ENCODE data around the gene KCNH2.
"Not testable (repeated sequence)": the region's sequence is repeated elsewhere in the genome, so short reads cannot be mapped to it uniquely, and the experiment has no call there.

Gene KCNH2, protein sequence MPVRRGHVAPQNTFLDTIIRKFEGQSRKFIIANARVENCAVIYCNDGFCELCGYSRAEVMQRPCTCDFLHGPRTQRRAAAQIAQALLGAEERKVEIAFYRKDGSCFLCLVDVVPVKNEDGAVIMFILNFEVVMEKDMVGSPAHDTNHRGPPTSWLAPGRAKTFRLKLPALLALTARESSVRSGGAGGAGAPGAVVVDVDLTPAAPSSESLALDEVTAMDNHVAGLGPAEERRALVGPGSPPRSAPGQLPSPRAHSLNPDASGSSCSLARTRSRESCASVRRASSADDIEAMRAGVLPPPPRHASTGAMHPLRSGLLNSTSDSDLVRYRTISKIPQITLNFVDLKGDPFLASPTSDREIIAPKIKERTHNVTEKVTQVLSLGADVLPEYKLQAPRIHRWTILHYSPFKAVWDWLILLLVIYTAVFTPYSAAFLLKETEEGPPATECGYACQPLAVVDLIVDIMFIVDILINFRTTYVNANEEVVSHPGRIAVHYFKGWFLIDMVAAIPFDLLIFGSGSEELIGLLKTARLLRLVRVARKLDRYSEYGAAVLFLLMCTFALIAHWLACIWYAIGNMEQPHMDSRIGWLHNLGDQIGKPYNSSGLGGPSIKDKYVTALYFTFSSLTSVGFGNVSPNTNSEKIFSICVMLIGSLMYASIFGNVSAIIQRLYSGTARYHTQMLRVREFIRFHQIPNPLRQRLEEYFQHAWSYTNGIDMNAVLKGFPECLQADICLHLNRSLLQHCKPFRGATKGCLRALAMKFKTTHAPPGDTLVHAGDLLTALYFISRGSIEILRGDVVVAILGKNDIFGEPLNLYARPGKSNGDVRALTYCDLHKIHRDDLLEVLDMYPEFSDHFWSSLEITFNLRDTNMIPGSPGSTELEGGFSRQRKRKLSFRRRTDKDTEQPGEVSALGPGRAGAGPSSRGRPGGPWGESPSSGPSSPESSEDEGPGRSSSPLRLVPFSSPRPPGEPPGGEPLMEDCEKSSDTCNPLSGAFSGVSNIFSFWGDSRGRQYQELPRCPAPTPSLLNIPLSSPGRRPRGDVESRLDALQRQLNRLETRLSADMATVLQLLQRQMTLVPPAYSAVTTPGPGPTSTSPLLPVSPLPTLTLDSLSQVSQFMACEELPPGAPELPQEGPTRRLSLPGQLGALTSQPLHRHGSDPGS

DNA sequence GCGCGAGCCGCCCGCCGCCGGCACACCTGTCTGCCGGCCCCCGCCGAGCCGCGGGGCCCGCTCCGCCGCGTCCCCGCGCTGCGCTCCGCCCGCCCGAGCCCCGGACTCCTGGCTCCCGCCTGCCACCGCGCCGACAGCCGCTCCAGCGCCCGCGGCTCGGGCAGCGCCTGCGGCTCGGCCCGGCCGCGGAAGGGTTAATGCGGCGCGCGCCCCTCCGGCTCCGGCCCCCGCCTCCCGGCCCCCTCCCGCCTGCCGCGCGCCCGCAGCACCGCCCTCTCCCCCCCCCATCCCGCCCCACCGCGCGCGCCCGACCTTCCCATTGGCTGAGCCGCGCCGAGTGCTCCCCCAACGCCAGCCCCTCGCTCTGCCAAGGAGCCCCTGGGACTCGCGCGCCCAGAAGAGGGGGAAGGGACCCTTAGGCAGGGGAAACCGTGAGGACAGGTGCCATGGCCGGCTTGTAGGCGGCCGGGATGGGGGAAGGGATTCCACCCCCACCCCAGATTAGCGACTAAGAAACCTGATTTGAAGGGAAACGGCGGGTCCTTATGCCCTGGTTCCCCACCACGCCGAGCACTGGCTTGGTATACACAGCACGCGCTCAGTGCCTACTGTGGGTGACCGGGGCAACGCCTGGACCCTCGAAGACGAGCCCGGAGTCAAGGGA is at the start of gene KCNH2:
Gene KCNH2, minus strand, starts transcription at position 196 of the 664 bp plus-strand sequence. CDS start 408 bp downstream, outside the sequence.
- DNase-seq (ENCODE audit: low read depth in 2 of 2), result no peak

DNA sequence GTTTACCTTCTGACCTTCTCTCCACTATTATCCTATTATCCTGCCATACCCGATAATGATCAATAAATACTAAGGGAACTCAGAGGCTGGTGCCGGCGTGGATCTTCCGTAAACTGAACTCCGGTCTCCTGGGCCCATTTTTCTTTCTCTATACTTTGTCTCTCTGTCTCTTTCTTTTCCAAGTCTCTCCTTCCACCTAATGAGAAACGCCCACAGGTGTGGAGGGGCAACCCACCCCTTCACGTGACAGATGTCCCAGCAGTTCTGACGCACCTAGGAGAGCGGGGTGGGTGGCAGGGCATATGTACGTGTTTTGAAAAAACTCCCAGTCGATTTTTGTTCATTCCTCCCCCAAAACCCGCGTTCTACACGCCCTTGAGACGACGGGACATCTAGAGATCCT is 49.6 kb upstream of the KCNH2 start:
- not testable (repeated sequence) for DNase-seq (ENCODE audit: low read depth in 2 of 2)

DNA sequence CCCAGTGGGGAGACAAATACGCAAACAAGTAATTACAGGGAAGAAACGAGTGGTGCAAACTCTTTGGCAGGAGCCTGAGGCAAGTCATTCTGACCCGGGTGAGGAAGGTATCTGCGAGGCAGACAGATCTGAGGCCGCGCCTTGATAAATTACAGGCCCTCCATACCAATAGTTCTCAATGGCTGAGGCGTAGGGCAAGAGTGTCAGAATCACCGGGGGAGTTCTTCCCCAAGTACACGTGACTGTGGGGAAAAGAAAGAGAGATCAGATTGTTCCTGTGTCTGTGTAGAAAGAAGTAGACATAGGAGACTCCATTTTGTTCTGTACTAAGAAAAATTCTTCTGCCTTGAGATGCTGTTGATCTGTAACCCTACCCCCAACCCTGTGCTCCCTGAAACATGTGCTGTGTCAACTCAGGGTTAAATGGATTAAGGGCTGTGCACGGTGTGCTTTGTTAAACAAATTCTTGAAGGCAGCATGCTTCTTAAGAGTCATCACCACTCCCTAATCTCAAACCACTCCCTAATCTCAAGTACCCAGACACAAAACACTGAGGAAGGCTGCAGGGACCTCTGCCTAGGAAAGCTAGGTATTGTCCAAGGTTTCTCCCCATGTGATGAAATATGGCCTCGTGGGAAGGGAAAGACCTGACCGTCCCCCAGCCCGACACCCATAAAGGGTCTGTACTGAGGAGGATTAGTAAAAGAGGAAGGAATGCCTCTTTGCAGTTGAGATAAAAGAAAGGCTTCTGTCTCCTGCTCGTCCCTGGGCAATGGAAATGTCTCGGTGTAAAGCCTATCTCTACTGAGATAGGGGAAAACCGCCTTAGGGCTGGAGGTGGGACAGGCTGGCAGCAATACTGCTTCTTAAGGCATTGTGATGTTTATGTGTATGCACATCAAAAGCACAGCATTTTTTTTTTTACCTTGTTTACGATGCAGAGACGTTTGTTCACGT is 48.9 kb upstream of the KCNH2 start:
- DNase-seq (ENCODE audit: low read depth in 2 of 2), result not testable (repeated sequence)

DNA sequence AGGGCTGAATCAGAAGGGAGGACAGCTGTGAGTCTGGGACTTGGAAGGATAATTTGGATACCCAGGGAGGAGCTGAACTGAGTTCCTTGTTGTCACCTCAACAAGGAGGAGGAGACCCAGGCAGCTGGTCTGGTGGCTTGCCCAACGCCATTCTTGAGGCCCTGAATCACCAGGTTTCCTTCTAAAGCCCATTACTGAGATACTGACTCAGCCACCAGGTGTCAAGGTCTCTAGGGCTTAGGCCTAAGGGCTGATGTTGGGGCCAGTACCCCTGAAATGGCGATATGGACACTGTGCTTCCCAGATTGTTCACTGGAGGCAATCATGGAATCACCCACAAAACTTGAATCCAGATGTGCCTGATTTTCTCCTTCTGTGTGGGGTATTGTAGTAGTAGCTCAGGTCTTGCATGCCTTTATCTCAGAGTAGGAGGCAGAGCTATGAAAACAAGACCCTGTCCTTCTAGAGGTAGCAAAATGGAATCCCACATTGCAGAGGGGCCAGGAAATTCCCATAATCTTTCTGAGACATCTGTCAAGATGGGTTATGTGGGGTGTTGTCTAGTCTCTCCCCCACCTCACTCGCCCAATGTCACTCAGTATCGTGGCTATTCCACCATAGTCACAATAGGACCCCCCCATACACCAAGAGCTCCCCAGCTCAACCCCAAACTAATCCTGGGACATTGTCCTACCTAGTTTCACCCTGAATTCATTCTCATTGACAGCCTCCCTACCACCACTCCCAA is 48.0 kb upstream of the KCNH2 start:
- no peak for DNase-seq (ENCODE audit: low read depth in 2 of 2)

DNA sequence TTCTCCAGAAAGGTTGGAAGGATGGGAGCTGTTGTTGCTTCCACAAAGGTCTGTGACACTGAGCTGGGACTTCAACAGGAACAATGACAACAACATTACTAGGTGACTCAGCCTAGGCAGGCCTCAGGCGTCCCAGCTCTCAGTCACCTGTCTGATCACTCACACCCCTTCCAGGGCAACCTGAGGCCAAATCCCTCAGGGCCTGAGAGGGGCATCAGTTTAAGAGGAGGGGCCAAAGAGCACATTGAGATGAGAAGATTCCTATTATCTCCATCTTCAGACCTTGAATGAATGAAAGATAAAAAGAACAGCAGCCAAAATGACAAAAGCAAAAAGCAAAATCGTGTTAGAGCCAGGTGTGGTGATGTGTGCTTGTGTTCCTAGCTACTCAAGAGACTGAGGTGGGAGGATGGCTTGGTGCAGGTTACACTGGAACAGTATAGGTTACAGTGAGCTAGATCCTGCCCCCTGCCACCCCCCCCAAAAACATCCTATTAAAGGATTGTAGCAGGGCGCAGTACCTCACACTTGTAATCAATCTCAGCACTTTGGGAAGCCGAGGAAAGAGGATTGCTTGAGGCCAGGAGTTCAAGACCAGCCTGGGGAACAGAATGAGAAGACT is 46.4 kb upstream of the KCNH2 start, which contains the start of gene ATG9B:
Gene ATG9B, minus strand, starts transcription at position 60 of the 622 bp plus-strand sequence. CDS start 71 bp downstream, outside the sequence.
- DNase-seq (ENCODE audit: low read depth in 2 of 2), result no peak

DNA sequence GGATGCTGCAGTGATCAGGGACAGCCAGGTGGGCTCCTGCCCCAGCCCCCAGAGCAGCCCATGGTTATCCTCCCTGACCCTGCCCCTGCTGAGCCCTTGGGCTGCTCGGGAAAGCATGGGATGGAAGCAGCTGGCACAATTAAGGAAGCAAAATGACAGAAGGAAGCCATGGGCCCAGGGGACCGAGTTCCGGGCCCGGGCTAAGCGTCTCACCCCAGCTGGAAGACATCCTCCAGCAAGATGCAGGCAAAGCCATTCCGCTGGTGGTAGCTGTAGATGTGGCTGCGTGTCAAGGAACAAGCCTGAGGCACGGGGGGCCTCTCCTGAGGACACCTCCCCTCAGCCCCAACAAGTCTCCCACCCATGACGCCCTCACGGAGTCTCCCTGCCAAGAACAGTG is 45.1 kb upstream of the KCNH2 start:
- DNase-seq (ENCODE audit: low read depth in 2 of 2), result no peak

DNA sequence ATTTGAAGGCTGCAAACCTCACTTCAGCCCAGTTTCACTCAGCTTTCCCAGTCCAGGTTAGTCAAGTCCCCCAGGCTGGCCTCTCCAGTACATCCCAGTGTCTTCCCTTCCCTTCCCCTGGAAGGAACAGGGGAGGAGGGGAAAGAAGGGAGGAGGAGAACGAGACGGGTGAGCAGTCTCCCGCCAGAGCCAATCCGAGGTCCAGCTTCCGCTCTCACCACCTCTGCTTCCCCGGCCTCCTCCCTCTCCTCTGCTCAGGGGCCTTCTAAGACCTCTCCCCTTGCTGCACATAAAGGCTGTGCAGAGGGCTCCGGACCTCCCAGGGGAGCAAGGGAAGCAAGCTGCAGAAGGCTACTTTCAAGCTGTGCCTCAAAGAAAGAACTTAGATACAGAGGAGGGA is 42.1 kb upstream of the KCNH2 start:
- no peak for DNase-seq (ENCODE audit: low read depth in 2 of 2)

DNA sequence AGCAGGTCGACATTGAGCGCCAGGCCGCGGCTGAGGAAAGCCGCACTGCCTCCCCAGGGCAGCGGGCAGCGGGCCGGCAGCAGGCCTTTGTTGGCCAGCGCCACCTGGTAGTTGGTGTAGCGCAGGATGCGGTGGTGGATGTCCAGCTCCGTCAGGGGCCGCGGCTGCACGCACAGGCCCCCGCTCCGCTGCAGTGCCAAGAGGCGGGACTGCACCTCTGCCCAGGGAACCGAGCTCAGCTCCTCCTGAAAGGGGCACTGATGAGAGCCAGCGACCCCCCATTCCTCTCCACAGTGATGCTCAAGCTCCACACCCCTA is 41.0 kb upstream of the KCNH2 start:
- DNase-seq (ENCODE audit: low read depth in 2 of 2), result no peak

DNA sequence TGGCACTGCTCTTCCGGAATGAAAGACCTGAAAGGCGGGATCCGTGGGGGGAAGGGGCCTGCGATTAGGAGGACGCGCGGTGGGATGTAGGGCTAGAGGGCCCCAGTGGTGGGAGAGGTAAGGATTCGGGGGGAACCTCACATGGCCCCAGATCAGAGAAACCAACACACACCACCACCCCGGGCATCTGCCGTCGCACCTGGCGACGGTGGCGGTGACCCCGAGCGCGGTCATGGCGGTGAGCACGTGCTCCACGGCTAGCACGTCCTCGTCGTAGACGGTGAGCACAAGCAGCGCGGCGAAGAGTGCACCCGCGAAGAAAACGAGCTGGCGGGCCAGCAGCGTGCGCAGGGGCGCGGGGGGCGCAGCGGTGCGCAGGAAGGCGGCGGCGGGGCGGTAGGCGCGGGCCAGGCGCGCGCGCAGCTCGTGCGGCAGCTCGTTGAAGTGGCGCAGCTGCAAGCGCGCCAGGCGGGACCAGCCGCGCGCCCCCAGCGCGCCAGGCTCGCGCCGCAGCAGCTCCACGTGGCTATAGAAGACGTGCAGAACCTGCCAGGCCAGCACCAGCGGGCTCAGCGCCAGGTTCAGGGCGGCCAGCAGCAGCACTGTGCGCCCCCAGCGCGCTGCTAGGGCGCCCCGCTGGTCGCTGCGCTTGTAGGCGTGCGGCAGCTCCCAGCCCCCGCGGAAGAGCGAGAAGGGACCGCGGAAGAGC is 40.5 kb upstream of the KCNH2 start:
- DNase-seq (ENCODE audit: low read depth in 2 of 2), result no peak

DNA sequence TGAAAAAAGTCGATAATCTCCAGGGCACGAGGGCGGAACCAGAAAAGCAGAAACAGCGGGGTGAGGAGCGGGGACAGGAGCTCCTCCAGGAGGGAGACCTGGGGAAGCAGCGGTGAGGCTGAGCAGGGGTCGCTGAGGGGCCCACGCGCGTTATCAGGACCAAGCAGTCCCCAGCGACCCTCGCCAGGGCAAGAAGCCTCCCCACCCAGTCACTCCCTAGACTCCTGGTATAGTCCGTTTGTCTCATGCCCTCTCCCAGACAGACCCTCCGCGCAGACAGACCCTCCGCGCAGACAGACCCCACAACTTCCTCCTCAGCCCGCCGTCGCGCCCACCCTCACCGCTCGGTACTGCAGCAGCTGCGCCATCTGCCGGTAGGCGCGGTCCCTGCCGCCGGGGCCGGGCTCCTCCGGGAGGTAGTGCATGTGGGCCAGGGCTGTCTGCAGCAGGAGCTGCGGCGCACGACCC is 39.9 kb upstream of the KCNH2 start:
- DNase-seq (ENCODE audit: low read depth in 2 of 2), result peak; percentile 75 to 86

DNA sequence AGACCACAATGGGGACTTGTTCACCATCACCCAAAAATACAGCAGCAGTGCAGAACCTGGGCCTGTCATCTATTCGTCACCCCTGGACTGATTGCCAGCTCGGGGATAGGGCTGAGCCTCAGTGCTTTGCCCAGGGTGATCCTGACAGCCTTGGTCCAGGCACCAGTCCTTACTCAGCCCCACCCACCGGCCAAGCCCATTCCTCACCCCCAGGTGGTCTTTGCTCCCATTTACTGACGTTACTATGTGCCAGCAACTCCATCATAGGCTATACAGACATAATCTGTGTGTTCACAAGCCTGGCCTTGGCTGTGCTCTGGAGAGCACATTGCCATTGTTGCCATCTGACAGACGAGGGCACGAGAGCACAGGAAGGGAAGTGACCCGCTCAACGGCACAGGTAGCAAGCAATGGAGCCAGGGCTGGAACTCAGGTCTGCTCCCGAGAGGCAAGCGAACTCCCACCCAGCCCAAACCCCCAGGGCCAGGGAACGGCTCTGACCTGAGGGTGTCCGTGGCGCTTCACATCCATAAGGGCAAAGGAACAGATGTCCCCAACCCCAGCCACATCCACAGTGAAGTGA is 39.3 kb upstream of the KCNH2 start:
- no peak for DNase-seq (ENCODE audit: low read depth in 2 of 2)

DNA sequence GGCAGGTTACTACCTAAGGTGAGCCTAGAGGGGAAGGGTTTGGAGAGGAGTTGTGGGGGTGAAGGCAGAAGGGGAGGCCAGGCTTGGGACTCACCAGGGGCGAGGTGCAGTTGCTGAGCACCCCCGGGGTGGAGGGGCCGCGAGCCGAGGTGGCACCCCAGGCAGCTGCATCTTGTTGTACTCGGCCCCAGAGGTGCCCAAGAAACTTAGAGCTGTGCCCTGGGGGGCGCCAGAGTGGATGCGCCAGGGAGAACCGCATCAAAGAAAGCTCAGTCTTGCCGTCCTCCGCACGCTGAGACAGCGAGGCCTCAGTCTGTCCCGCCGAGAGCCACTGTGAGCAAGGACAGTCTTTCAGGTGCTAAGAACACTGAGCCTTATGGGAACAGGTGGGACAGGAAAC is 38.8 kb upstream of the KCNH2 start:
- no peak for DNase-seq (ENCODE audit: low read depth in 2 of 2)

DNA sequence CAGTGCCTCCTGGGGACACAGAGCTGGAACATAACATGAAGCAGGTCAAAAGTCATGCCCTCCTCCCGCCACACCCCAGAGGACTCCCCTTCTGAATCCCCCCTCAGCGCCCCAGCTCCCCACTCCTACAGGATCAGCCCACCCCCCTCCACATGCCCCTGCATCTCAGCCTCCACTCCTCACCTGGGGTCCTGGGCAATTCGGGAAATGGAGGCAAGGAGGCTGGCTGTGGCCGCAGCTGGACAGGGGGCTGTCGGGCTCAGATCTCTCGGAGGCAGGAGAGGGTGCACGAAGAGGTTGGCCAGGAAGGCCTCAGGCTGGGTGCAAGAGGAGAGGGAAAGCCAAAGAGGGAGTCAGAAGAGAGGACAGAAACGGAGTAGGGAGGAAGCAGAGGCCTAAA is 38.4 kb upstream of the KCNH2 start:
- DNase-seq (ENCODE audit: low read depth in 2 of 2), result no peak

DNA sequence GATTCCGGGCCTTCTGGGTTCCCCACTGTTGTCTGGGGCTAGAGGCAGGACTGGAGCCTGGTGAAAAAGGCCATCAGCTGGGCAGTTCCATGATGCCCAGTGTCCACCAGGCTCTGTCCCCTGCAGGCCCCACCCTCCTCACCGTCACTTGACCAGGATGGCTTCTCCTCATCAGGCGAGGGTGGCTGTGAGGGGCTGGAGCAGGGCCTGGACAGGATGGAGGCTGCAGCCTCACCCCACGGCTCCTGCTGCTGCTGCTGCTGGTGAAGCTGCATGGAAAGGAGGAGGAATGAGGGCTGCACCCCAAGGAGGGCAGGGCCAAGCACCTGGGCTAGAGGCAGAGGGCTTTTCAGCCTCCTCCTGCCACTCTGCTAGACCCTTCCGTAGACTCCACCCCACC is 37.8 kb upstream of the KCNH2 start:
- no peak for DNase-seq (ENCODE audit: low read depth in 2 of 2)

DNA sequence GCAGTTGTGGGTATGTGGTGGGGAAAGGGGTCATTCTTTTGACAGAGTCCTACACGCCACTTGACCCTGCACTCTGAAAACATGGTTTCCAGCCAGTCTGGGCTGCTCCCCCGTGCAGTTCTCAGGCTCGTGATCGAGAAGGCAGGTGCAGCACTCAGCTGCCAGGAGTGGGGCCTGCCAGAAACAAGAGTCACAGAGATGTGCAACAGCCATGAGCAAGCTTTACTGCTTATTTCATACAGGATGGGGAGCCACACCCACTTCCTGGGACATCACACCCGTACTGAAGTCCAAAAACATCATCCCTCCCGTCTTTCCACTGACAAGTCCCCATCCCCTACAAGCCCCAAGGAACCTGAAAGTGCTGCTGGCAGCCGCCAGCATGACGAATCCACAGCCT is 36.8 kb upstream of the KCNH2 start:
- no peak for DNase-seq (ENCODE audit: low read depth in 2 of 2)

DNA sequence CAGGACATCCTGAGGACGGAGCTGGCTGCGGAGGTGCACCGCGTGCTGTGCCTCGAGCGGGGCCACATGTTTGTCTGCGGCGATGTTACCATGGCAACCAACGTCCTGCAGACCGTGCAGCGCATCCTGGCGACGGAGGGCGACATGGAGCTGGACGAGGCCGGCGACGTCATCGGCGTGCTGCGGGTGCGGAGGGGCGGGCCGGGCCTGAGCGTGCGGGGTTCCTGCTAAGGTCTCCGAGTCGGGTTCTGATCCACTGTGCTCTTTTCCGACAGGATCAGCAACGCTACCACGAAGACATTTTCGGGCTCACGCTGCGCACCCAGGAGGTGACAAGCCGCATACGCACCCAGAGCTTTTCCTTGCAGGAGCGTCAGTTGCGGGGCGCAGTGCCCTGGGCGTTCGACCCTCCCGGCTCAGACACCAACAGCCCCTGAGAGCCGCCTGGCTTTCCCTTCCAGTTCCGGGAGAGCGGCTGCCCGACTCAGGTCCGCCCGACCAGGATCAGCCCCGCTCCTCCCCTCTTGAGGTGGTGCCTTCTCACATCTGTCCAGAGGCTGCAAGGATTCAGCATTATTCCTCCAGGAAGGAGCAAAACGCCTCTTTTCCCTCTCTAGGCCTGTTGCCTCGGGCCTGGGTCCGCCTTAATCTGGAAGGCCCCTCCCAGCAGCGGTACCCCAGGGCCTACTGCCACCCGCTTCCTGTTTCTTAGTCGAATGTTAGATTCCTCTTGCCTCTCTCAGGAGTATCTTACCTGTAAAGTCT is 35.8 kb upstream of the KCNH2 start:
- peak; percentile 76 to 82 for DNase-seq (ENCODE audit: low read depth in 2 of 2)

DNA sequence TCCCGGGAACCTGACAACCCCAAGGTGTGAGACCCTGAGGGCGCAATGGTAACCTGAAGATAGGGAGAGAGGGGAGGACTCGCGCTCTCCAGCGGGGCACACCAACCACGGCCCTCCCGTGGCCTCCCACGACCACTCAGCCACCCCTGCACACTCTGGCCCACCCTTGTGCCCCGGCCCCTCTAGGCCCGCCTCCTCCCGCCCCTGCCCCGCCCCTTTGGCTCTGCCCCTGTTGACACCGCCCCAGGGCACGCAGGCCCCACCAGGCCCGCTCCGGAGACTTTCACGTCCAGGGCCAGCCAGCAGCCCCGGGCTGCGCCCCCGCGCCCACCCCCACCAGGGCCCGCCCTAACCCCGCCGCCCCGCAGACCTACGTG is 35.2 kb upstream of the KCNH2 start:
- no peak for DNase-seq (ENCODE audit: low read depth in 2 of 2)
